GM12865 (cell line): ENCODE measurements around the gene HSD3B7.
"Not testable (repeated sequence)": the region's sequence is repeated elsewhere in the genome, so short reads cannot be mapped to it uniquely, and the experiment has no call there.

Experiments used
- DNase-seq: peaks from one replicate; pipeline ENCODE4 v3.0.0; 2010; ENCODE audit warnings: low read depth
- H3K4me3 ChIP-seq: 2 replicates; pipeline ENCODE4 v1.5.1; 2011; ENCODE audit warnings: mild to moderate bottlenecking, low read depth, low read length, control low read depth
- CTCF ChIP-seq: IDR thresholded peaks from 2 replicates; pipeline ENCODE4 v1.5.1; 2011; ENCODE audit warnings: low read length, control low read depth, low read depth, inconsistent platforms; ENCODE audit not compliant: insufficient read depth; ENCODE audit errors: missing control alignments

The HSD3B7 gene

DNA sequence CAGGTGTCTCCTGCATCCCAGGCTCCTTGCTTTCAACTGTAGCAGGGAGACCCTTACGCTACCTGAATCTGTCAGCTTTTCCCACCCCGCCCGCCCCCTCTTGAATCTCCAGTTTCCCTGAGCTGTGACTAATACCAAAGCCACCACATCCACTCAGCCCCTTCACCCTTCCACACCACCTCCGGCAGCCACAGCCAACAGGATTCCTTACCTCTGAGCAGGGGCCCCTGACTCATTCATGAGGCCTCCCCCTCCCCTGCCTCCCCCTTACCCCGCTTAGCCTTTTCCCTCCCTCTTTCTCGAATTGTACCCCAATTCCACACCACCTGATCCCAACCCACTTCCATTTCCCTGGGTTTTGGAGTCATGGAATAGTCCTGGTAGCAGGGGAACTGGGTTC is 23.1 kb downstream of the HSD3B7 start:
- no peak for TF ChIP-seq CTCF
- H3K4me3 ChIP-seq: no peak overlapping the region
- no peak for DNase-seq

DNA sequence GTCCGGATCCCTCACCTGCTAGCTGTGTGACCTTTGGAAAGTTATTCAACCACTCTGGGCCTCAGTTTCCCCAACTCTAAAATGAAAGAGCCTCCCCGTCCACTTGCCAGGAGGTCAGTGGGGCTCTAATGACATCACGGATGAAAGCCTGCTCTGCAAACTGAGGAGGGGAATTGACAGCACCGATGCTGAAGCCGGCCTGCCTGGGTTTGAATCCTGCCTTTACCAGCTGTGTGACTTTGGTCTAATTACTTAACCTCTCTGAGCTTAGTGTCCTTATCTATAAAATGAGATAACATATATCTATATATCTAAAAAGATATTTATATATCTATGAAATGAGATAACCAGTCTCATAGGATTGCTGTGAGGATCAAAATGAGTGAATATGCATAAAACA is 23.5 kb downstream of the HSD3B7 start:
- H3K4me3 ChIP-seq: no peak overlapping the region
- no peak for DNase-seq
- TF ChIP-seq CTCF: no peak

- no peak overlapping the region for H3K4me3 ChIP-seq
- no peak for TF ChIP-seq CTCF
- no peak for DNase-seq
Measured at GRCh38 chr16:31009120-31009519, 24.1 kb downstream of the HSD3B7 start.

- no peak for DNase-seq
- TF ChIP-seq CTCF: no peak
- no peak overlapping the region for H3K4me3 ChIP-seq
Measured at GRCh38 chr16:31009894-31010584, 25.0 kb downstream of the HSD3B7 start.

DNA sequence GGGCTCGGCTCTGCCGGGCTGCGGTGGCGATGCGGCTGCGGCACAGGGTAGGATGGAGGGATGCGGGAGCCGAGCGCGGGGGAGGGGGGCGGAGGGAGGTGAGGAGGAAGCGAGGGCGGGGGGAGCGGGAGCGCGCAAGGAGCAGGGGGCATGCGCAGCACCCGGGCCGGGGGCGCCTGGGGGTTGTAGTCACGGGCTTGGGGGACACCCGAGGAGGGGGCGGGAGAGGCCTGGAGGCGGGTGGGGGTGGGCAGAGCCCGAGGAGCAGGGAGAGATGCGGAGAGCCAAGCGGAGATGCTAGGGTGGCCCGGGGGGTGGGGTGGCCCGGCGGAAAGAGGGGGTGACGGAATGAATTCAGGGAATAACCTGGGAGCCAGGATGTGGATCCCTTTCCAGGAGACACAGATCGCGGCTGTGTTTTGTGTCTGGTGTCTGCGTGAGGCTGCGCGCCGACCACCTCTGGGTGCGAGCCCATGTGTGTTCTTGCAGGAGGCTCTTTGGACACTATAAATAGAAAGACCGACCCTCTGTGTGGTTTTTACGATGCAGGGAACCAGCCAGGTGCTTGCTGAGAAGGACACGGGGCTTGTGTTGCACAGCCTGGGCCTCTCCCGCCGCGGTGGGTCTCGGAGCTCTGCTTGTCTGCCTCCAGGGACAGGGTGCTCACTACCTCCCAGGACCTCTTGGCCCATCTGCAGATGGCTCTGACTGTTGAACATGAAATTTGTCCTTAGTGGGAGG is 25.7 kb downstream of the HSD3B7 start, which contains the start of gene STX1B:
Gene STX1B (minus strand): TSS at position 54 of the 741 bp plus-strand sequence. CDS start 242 bp downstream, outside the sequence.
- no peak for TF ChIP-seq CTCF
- no peak for DNase-seq
- no peak within 1 kb of the TSS for H3K4me3 ChIP-seq

- not testable (repeated sequence) for H3K4me3 ChIP-seq, DNase-seq
Measured at GRCh38 chr16:31011815-31012214, 26.8 kb downstream of the HSD3B7 start.

GRCh38 chr16:31013292-31013691 is 28.3 kb downstream of the HSD3B7 start:
- DNase-seq, H3K4me3 ChIP-seq: not testable (repeated sequence)

DNA sequence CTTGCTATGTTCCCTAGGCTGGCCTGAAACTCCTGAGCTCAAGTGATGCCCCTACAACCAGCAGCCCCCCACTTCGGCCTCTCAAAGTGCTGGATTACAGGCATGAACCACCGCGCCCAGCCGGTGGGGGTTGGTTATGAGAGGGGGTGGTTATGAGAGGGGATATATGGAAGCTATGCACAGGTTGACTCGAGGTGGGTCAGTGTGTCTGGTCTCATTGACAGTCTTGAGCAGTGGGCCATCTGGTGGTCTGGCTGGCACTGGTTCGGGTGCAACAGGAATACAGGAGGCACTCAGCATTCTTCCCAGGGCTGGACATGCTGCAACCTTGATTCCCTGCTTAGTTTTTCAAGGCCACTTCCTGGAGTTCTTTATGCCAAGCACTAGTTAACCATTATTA is 31.0 kb downstream of the HSD3B7 start:
- DNase-seq: no peak
- no peak overlapping the region for H3K4me3 ChIP-seq
- no peak for TF ChIP-seq CTCF

DNA sequence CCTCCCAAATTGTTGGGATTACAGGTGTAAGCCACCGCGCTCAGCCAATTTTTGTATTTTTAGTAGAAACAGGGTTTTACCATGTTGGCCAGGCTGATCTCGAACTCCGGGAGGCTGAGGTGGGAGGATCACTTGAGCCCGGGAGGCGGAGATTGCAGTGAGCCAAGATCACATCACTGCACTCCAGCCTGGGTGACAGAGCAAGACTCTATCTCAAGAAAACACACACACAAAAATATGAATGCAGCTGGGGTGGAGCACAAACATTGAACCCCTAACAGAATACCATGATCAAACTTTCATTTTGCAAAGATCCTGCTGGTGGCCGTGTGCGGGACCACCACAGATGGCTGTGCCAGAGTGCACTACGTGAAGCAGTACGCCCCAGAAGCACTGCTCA is 32.7 kb downstream of the HSD3B7 start:
- not testable (repeated sequence) for H3K4me3 ChIP-seq, DNase-seq
